OCI-LY7 (cell line): ENCODE results near the gene MOK.

ENCODE experiments used
- CTCF ChIP-seq: fragments of 200-600 bp; sonication (generic); conservative IDR thresholded peaks from 2 replicates; pipeline ENCODE4 v1.5.1; 2014; ENCODE audit warnings: mild to moderate bottlenecking, antibody characterized with exemption, low read length, moderate library complexity, mixed read lengths
- EZH2phosphoT487 ChIP-seq: fragments of 200-600 bp; sonication (generic); IDR thresholded peaks from 2 replicates; pipeline ENCODE4 v1.6.1; 2018; ENCODE audit warnings: low read depth, borderline replicate concordance, mild to moderate bottlenecking, mixed run types, antibody characterized with exemption, low read length, moderate library complexity, mixed read lengths

DNA sequence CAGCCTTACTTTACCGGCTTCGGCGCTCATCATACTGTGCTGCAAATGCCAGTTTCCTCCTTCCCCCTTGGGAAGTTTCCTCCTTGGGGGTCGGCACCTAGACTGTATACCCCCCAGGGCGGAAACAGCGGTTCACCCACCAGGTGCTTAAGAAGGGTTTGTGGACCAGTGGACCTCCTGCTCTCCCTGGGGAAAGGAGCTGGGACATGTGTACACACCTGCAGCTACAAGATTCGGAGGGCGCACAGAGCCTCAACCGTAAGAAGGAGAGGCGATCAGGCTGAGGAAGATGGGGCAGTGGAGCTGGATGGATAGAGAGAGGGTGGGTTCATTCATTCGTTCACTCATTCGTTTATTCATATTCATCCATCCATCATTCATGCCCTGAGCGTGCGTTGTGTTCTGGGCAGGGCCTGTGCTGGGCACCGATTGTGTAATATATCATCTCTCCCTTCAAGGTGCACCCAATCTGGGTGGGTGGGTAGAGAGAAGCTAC, 13.9 kb upstream of the MOK start:
- no peak for TF ChIP-seq CTCF
- TF ChIP-seq EZH2phosphoT487 = no peak
